Esophagus (tissue), 2 donors: Measurements from ENCODE around the gene CD37. TPM values are rescaled to one million over a fixed set of nuclear protein-coding genes. Genes with fewer than 3 reads are reported as not detected.
"Not testable (repeated sequence)": the region's sequence is repeated elsewhere in the genome, so short reads cannot be mapped to it uniquely, and the experiment has no call there.

ENCODE experiments used
- H3K27ac ChIP-seq, 2 donors: one replicate each; pipeline ENCODE4 v1.5.1; 2013; ENCODE audit warnings: low read depth in 2 of 2, mild to moderate bottlenecking in 2 of 2, inconsistent platforms in 1 of 2, low read length in 1 of 2, moderate library complexity in 1 of 2
- H3K27me3 ChIP-seq, 2 donors: one replicate each; pipeline ENCODE4 v1.6.1; 2013; ENCODE audit warnings: low read length in 2 of 2, control low read depth in 1 of 2, mild to moderate bottlenecking in 1 of 2; ENCODE audit not compliant: insufficient read depth in 2 of 2, control insufficient read depth in 1 of 2
- H3K36me3 ChIP-seq, 2 donors: one replicate each; pipeline ENCODE4 v1.6.1; 2013; ENCODE audit warnings: low read length in 1 of 2; ENCODE audit not compliant: control insufficient read depth in 2 of 2, insufficient read depth in 2 of 2
- H3K4me1 ChIP-seq, 2 donors: one replicate each; pipeline ENCODE4 v1.6.1; 2013; ENCODE audit warnings: low read length in 1 of 2; ENCODE audit not compliant: control insufficient read depth in 2 of 2, insufficient read depth in 2 of 2
- H3K4me3 ChIP-seq, 2 donors: one replicate each; pipeline ENCODE4 v1.5.1; 2013; ENCODE audit warnings: low read length in 2 of 2, mild to moderate bottlenecking in 2 of 2, low read depth in 1 of 2, moderate library complexity in 1 of 2
- H3K9me3 ChIP-seq, 2 donors: one replicate each; pipeline ENCODE4 v1.6.1; 2013; ENCODE audit warnings: mild to moderate bottlenecking in 2 of 2, low read depth in 1 of 2, low read length in 1 of 2, moderate library complexity in 1 of 2; ENCODE audit not compliant: control insufficient read depth in 2 of 2, insufficient read depth in 1 of 2
- WGBS, 2 donors: extraction: QIAGEN DNeasy Blood & Tissue Kit; methylation state at CpG; one replicate each; pipeline ENCODE4 v1.1.7; 2013; 5-methylcytosine and 5-hydroxymethylcytosine counted together
- polyA plus RNA-seq, 2 donors: library from polyadenylated mRNA; stranded (reverse); fragments of 200-250 nt; gene quantifications; one replicate each; pipeline ENCODE4 v1.2.3, GENCODE V29; 2013
- donor health status: healthy with polysubstance abuse.
- donor health status: Bipolar disorder and iron deficiency.

The CD37 gene
- polyA plus RNA-seq, 2 donors, result 2.5 to 3.1 TPM

- H3K9me3 ChIP-seq, result no peaks in the 10 kb centered on the region
- no peaks in the 10 kb centered on the region for H3K27me3 ChIP-seq
- H3K27ac ChIP-seq, result no peak overlapping the region
- no peak overlapping the region for H3K4me3 ChIP-seq
- H3K4me1 ChIP-seq, result no peaks in the 10 kb centered on the region
- no peaks in the 10 kb centered on the region for H3K36me3 ChIP-seq
- 90 to 91% methylated on average over 3 of the region's 3 CpGs for WGBS, 2 donors
Observed at GRCh38 chr19:49326165-49326704, 9.0 kb upstream of the CD37 start.

- WGBS, 2 donors, result 41 to 51% methylated on average over 2 of the region's 2 CpGs
- H3K36me3 ChIP-seq, result no peaks in the 10 kb centered on the region
- no peaks in the 10 kb centered on the region for H3K9me3 ChIP-seq
- H3K27me3 ChIP-seq, result no peaks in the 10 kb centered on the region
- no peaks in the 10 kb centered on the region for H3K4me1 ChIP-seq
- no peak overlapping the region for H3K27ac ChIP-seq
- no peak overlapping the region for H3K4me3 ChIP-seq
Observed at GRCh38 chr19:49327878-49328544, 7.2 kb upstream of the CD37 start.

- no peak overlapping the region for H3K4me3 ChIP-seq
- no peaks in the 10 kb centered on the region for H3K27me3 ChIP-seq
- 87 to 99% methylated on average over 2 of the region's 2 CpGs for WGBS, 2 donors
- H3K27ac ChIP-seq, result no peak overlapping the region
- H3K36me3 ChIP-seq, result no peaks in the 10 kb centered on the region
- H3K9me3 ChIP-seq, result no peaks in the 10 kb centered on the region
- H3K4me1 ChIP-seq, result peaks cover 0 to 4% of the 10 kb centered on the region in 2 donors
Observed at GRCh38 chr19:49328741-49329140, 6.5 kb upstream of the CD37 start.

GRCh38 chr19:49331187-49331586 lies 4.0 kb upstream of the CD37 start:
- H3K27ac ChIP-seq, H3K36me3 ChIP-seq, H3K27me3 ChIP-seq, H3K4me3 ChIP-seq, H3K4me1 ChIP-seq, H3K9me3 ChIP-seq: not testable (repeated sequence)
- WGBS, 2 donors, result 94 to 96% methylated on average over 4 of the region's 4 CpGs

GRCh38 chr19:49331616-49332055 lies 3.6 kb upstream of the CD37 start:
- Histone ChIP-seq H3K27me3 (no peaks in the 10 kb centered on the region), H3K27ac (no peak overlapping the region), H3K4me3 (no peak overlapping the region), H3K36me3 (no peaks in the 10 kb centered on the region), H3K4me1 (peaks cover 0 to 6% of the 10 kb centered on the region in 2 donors), H3K9me3 (no peaks in the 10 kb centered on the region)
- 59 to 74% methylated on average over 2 of the region's 2 CpGs for WGBS, 2 donors

- not testable (repeated sequence) for H3K9me3 ChIP-seq, H3K4me1 ChIP-seq, H3K27me3 ChIP-seq, H3K36me3 ChIP-seq, H3K27ac ChIP-seq, H3K4me3 ChIP-seq
- 92 to 94% methylated on average over 13 of the region's 13 CpGs for WGBS, 2 donors
Observed at GRCh38 chr19:49332691-49333417, 2.4 kb upstream of the CD37 start.

GRCh38 chr19:49333418-49333805 lies 1.8 kb upstream of the CD37 start:
- Histone ChIP-seq H3K27ac (no peak overlapping the region), H3K4me1 (peaks cover 0 to 8% of the 10 kb centered on the region in 2 donors), H3K36me3 (no peaks in the 10 kb centered on the region), H3K27me3 (no peaks in the 10 kb centered on the region), H3K9me3 (no peaks in the 10 kb centered on the region), H3K4me3 (no peak overlapping the region)
- WGBS, 2 donors, result 69 to 72% methylated on average over 3 of the region's 3 CpGs

GRCh38 chr19:49333811-49334288 lies 1.4 kb upstream of the CD37 start:
- Histone ChIP-seq H3K4me3 (no peak overlapping the region), H3K27me3 (no peaks in the 10 kb centered on the region), H3K36me3 (no peaks in the 10 kb centered on the region), H3K9me3 (no peaks in the 10 kb centered on the region), H3K27ac (peak overlapping the region in 1 of 2 donors; percentile 2), H3K4me1 (peaks cover 0 to 11% of the 10 kb centered on the region in 2 donors)
- 36 to 55% methylated on average over 8 of the region's 8 CpGs for WGBS, 2 donors

GRCh38 chr19:49335784-49336481 lies 727 bp downstream of the CD37 start:
- H3K36me3 ChIP-seq, result no peaks in the 10 kb centered on the region
- no peaks in the 10 kb centered on the region for H3K9me3 ChIP-seq
- no peak overlapping the region for H3K27ac ChIP-seq
- 81% methylated on average over 14 of the region's 14 CpGs for WGBS, 2 donors
- no peaks in the 10 kb centered on the region for H3K27me3 ChIP-seq
- H3K4me1 ChIP-seq, result peaks cover 0 to 18% of the 10 kb centered on the region in 2 donors
- H3K4me3 ChIP-seq, result peak overlapping the region in 1 of 2 donors; percentile 24
